Measurements from ENCODE around the gene GSC2.

Gene GSC2

DNA sequence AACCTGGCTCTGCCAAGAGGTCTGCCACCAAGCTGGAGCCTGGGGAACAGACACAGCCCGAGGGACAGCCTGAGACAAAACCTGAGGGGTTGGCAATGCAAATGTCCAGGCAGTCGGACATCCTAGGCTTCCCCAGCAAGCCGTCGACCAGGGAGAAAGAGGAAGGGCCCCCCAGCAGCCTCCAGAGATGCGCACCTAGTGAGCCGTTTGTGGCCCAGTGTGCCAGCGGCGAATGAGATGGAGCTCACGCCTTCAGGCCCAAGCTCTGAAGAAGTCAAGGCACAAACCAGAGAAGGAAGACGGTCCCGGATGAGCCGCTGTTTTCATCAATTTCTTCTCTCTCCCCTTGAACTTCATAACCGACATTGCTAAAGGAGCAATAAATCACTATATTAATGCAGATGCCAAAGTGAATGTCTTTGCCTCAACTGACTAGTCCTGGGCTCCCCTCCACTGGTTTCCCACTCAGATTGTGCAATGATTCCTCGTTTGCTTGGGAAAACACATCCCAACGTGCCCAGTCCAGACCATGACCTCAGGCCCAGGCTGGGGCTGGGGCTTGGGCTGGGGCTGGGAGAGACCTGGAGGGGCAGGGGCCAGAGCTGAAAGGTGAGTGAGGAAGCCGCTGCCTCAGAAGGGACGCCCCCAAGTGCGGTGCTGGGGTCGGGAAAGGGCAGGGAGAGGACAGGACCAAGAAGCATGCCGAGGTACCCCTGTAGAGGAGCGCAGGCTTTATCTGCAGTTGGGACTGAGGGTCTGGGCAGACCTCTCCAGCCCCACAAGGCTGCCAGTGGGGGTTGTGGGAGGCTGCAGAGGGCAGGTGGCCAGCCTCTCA is 24.4 kb downstream of the GSC2 start:
- no peaks in the 10 kb centered on the region for H3K4me1 ChIP-seq (ENCODE audit: control insufficient read depth, insufficient read depth, low read length)
- H3K27me3 ChIP-seq (ENCODE audit: control insufficient read depth, insufficient read depth, low read length): no peaks in the 10 kb centered on the region
- no peak overlapping the region for H3K9ac ChIP-seq (ENCODE audit: low read depth, low read length)
- H3K36me3 ChIP-seq (ENCODE audit: control insufficient read depth, insufficient read depth, low read length): no peaks in the 10 kb centered on the region
- H3K4me3 ChIP-seq (ENCODE audit: low read depth, low read length): no peak overlapping the region
- H3K9me3 ChIP-seq (ENCODE audit: control insufficient read depth, insufficient read depth, low read length): no peaks in the 10 kb centered on the region

DNA sequence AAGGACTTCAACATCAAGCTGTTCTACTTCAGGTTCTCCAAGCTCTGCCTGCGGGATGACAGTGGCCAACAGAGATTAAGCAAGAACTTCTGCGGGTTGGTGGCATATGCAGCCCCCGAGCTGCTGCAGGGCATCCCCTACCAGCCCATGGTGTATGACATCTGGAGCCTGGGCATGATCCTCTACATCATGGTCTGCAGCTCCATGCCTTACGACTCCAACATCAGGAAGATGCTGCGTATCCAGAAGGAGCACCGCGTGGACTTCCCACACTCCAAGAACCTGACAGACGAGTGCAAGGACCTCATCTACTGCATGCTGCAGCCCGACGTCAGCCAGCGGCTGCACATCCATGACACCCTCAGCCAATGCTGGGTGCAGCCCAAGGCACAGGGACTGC is 25.1 kb downstream of the GSC2 start:
- Histone ChIP-seq H3K9me3 (ENCODE audit: control insufficient read depth, insufficient read depth, low read length) (no peaks in the 10 kb centered on the region), H3K27me3 (ENCODE audit: control insufficient read depth, insufficient read depth, low read length) (no peaks in the 10 kb centered on the region), H3K4me3 (ENCODE audit: low read depth, low read length) (no peak overlapping the region), H3K4me1 (ENCODE audit: control insufficient read depth, insufficient read depth, low read length) (peaks cover 3% of the 10 kb centered on the region), H3K36me3 (ENCODE audit: control insufficient read depth, insufficient read depth, low read length) (peaks cover 3% of the 10 kb centered on the region), H3K9ac (ENCODE audit: low read depth, low read length) (no peak overlapping the region)

DNA sequence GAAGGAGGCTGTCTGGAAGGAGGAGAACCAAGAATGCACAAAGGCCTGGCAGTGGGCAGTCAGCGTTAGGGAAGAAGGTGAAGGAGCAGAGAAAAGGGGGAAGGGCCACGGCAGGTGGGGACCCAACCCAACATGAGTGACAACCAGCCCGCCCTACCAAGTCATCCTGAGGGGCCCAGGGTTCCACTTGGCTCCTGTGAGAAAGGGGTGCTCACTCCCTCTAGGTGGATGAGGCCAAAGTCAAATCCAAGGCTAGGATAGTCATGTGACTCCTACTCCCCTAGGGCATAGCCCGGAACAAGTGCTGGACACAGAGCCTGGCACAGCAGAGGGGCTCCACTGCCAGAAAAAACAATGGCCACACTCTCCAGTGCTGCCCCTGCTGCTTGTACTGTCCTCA is 25.7 kb downstream of the GSC2 start:
- no peaks in the 10 kb centered on the region for H3K27me3 ChIP-seq (ENCODE audit: control insufficient read depth, insufficient read depth, low read length)
- no peak overlapping the region for H3K4me3 ChIP-seq (ENCODE audit: low read depth, low read length)
- H3K9me3 ChIP-seq (ENCODE audit: control insufficient read depth, insufficient read depth, low read length): no peaks in the 10 kb centered on the region
- peaks cover 3% of the 10 kb centered on the region for H3K4me1 ChIP-seq (ENCODE audit: control insufficient read depth, insufficient read depth, low read length)
- peaks cover 3% of the 10 kb centered on the region for H3K36me3 ChIP-seq (ENCODE audit: control insufficient read depth, insufficient read depth, low read length)
- H3K9ac ChIP-seq (ENCODE audit: low read depth, low read length): no peak overlapping the region

DNA sequence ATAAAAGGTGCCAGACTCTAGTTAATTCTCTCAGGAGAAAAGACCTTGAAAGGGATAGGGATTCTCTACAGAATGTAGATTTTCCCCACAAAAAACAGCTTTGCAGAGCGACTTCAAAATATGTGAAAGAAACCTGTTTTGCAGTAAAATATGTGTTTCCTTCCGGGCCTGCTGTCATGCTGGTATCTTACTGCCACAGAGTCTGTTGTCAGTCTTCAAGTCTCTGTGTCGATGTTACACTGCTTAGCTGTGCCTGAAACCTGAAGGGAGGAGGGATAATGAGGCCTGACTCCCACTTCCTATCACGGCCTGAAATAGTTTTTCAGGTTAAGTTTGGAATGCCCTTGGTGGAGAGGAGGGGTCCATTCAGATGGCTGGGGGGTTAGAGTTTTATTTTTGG is 26.2 kb downstream of the GSC2 start:
- H3K4me1 ChIP-seq (ENCODE audit: control insufficient read depth, insufficient read depth, low read length): peaks cover 3% of the 10 kb centered on the region
- H3K9me3 ChIP-seq (ENCODE audit: control insufficient read depth, insufficient read depth, low read length): no peaks in the 10 kb centered on the region
- H3K27me3 ChIP-seq (ENCODE audit: control insufficient read depth, insufficient read depth, low read length): no peaks in the 10 kb centered on the region
- H3K36me3 ChIP-seq (ENCODE audit: control insufficient read depth, insufficient read depth, low read length): peaks cover 3% of the 10 kb centered on the region
- no peak overlapping the region for H3K9ac ChIP-seq (ENCODE audit: low read depth, low read length)
- no peak overlapping the region for H3K4me3 ChIP-seq (ENCODE audit: low read depth, low read length)

DNA sequence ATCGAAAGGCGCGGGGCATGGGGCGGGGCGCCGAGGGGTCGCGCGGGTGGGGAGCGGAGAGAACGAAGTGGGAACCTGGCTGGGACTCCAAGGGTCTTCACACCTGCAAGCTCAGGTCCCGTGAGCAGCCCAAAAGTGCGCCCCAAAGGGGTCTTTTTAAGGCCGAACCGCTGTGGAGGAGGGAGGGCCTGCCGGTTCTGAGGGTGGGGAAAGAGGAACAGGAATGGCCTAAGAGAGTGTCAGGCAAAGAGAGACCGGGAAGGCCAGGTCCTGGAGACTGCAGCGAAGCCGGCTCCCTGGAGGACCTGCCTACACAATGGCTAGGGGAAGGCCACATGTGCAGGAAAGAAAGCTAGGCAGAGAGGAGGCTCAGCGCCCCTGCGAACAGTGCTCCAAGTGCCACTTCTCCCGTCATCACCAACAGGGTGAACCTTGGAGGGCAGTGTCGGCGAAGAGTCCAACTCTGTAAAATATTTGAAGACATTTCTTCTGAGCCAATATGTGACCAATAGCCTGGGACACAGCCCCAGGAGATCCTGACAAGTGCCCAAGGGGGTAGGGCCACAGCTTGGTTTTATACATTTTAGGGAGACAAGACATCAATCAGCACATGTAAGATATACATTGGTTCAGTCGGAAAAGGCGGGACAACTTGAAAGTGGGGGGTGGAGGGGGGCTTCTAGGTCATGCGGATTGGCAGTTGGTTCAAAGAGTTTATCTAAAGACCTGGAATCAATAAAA is 27.2 kb downstream of the GSC2 start:
- Histone ChIP-seq H3K9me3 (ENCODE audit: control insufficient read depth, insufficient read depth, low read length) (no peaks in the 10 kb centered on the region), H3K9ac (ENCODE audit: low read depth, low read length) (peak overlapping the region; percentile 37), H3K36me3 (ENCODE audit: control insufficient read depth, insufficient read depth, low read length) (peaks cover 3% of the 10 kb centered on the region), H3K4me1 (ENCODE audit: control insufficient read depth, insufficient read depth, low read length) (peaks cover 3% of the 10 kb centered on the region), H3K27me3 (ENCODE audit: control insufficient read depth, insufficient read depth, low read length) (no peaks in the 10 kb centered on the region), H3K4me3 (ENCODE audit: low read depth, low read length) (peak overlapping the region; percentile 69)

DNA sequence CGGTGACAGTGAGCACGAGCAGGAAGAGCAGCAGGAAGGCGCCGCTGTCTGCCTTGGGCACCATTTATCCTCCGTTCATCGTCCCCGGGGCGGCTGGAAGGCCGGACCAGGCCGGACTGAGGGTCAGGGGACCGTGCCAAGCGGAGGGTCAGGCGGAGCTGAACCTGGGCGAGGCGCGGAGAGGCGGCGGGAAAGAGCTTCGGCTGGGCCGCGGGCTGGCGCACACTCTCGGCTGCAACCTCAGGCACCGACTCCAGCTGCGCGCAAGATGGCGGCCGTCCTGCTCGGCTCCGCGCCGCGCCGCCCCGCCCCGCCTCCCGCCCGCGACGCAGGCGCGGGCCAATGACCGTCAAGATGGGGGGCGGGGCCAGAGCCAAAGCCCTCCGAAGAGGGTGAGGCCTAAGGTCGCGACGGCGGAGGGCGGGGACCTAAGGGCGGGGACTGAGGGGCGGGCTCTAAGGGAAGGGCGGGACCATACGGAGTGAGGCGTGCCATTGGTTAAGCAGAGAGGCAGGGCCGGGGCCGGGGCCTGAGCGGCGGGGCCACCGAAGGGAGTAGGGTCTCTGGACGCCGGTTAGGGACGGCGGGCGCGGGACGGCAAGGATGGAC is 27.8 kb downstream of the GSC2 start, which contains the start of gene DGCR2:
Gene DGCR2 (minus strand): TSS at position 270 of the 609 bp plus-strand sequence. CDS start 206 bp downstream, at position 64.
- Histone ChIP-seq H3K9me3 (ENCODE audit: control insufficient read depth, insufficient read depth, low read length) (no peaks in the 10 kb centered on the region), H3K36me3 (ENCODE audit: control insufficient read depth, insufficient read depth, low read length) (peaks cover 3% of the 10 kb centered on the region), H3K4me1 (ENCODE audit: control insufficient read depth, insufficient read depth, low read length) (peaks cover 3% of the 10 kb centered on the region), H3K27me3 (ENCODE audit: control insufficient read depth, insufficient read depth, low read length) (no peaks in the 10 kb centered on the region), H3K4me3 (ENCODE audit: low read depth, low read length) (peak within 1 kb of the TSS; percentile 90), H3K9ac (ENCODE audit: low read depth, low read length) (peak within 1 kb of the TSS; percentile 87)

DNA sequence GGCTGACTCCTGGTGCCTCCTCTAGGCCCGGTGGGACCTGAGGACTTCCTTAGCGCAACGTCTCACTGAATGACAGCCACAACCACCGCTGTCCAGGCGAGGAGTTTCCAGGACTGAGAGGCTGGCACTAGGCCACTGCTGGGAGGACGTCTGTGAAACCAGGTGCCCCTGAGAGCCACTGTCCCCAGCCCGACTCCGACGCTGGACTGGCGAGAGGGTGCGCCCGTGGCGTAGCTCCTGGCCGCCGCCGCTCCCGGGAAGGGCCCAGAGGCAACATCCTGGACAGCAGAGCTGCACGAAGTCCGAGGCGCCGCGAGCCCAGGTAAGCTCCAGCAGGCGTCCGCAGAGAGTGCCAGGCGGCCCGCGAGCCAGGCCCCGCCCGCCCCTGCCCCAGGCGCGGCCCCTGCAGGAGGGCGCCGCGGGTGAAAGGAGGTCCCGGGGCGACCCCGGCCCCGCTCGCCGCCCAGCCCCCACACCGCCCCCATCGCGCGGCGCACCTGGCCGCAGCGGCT is 28.4 kb downstream of the GSC2 start:
- no peaks in the 10 kb centered on the region for H3K9me3 ChIP-seq (ENCODE audit: control insufficient read depth, insufficient read depth, low read length)
- no peaks in the 10 kb centered on the region for H3K27me3 ChIP-seq (ENCODE audit: control insufficient read depth, insufficient read depth, low read length)
- peaks cover 3% of the 10 kb centered on the region for H3K4me1 ChIP-seq (ENCODE audit: control insufficient read depth, insufficient read depth, low read length)
- peak overlapping the region; percentile 90 for H3K4me3 ChIP-seq (ENCODE audit: low read depth, low read length)
- peak overlapping the region; percentile 87 for H3K9ac ChIP-seq (ENCODE audit: low read depth, low read length)
- peaks cover 3% of the 10 kb centered on the region for H3K36me3 ChIP-seq (ENCODE audit: control insufficient read depth, insufficient read depth, low read length)

DNA sequence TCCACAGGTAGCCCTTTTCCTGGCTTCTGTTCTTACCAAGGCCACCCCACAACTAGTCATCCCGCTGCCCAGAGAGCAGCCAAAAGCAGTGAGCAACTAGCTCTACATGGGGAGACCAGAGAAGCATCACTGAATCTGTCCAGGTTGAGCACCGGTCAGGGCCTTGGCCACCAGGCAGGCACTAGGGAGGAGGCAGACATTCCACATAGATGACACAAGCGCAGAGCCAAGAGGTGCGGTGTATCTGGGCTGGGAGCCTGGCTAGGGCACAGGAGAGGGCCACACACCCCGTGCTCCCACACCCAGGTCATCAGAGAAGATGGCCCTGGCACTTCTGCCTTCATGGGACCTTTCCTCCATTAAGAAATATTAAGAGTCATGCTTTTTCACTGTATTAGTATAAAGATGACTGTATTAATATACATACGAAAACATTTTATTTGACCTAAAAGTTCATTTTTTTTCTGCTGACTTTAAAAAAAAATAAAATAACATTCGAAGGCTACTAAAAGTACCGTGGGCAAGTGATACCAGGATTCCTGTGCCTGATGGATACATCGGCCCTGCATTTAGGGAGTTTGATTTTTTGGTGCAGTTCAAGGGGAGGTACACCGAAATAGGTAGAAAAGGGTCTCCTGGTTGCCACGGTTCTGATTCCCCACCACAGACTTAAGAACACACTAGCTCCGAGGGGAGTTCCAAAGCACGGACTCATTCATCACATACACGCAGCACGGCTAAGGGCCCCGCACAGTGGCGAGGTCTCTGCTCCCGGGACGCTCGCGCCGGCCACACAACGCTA is 29.1 kb downstream of the GSC2 start:
- no peaks in the 10 kb centered on the region for H3K9me3 ChIP-seq (ENCODE audit: control insufficient read depth, insufficient read depth, low read length)
- peak overlapping the region; percentile 87 for H3K9ac ChIP-seq (ENCODE audit: low read depth, low read length)
- no peaks in the 10 kb centered on the region for H3K27me3 ChIP-seq (ENCODE audit: control insufficient read depth, insufficient read depth, low read length)
- H3K4me3 ChIP-seq (ENCODE audit: low read depth, low read length): peak overlapping the region; percentile 90
- H3K36me3 ChIP-seq (ENCODE audit: control insufficient read depth, insufficient read depth, low read length): peaks cover 3% of the 10 kb centered on the region
- peaks cover 3% of the 10 kb centered on the region for H3K4me1 ChIP-seq (ENCODE audit: control insufficient read depth, insufficient read depth, low read length)

DNA sequence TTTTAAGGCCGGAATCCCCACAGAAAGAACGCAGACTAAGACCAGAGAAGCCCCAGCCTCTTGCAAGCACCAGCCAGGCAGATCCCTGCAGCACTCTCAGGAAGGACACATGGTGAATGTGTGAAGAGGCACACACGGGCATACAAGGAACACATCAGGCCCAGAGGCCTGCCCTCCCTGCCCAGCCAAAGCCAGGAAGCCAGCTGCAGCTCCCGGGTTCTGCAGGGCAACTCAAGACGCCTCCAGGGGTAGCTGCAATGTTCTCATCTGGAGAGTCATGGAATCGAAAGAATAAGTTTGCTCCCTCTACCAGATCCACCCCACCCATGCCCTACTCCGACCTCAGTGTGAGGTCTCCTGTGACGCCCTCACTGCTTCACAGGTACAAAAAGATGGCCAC is 30.1 kb downstream of the GSC2 start:
- H3K9me3 ChIP-seq (ENCODE audit: control insufficient read depth, insufficient read depth, low read length): no peaks in the 10 kb centered on the region
- peaks cover 3% of the 10 kb centered on the region for H3K4me1 ChIP-seq (ENCODE audit: control insufficient read depth, insufficient read depth, low read length)
- H3K27me3 ChIP-seq (ENCODE audit: control insufficient read depth, insufficient read depth, low read length): no peaks in the 10 kb centered on the region
- no peak overlapping the region for H3K9ac ChIP-seq (ENCODE audit: low read depth, low read length)
- H3K36me3 ChIP-seq (ENCODE audit: control insufficient read depth, insufficient read depth, low read length): peaks cover 3% of the 10 kb centered on the region
- no peak overlapping the region for H3K4me3 ChIP-seq (ENCODE audit: low read depth, low read length)

DNA sequence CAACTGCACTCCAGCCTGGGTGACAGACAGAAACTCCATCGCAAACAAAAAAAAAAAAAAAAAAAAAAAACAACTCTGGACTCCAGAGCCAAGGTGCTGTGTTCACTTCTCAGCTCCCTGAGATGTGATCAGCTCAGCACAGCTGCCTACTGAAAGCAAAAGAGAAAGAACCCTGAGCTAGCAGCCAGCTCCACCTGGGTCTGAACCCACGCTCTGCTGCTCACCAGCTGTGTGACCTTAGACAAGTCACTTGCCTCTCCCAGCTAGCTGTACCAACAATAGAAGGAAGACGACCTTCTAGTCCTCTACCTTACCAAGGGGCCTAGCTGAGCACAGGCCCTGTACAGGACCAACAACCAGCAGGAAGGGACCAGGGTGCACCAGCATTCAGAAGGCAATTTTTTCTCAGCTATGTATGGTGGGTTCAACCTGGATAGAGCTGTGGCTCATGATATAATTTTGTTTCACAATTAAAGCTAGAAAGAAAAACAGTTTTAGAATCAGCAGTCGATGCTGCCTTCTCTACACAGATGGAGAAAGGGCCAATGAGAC is 31.7 kb downstream of the GSC2 start:
- H3K9me3 ChIP-seq (ENCODE audit: control insufficient read depth, insufficient read depth, low read length): no peaks in the 10 kb centered on the region
- H3K4me1 ChIP-seq (ENCODE audit: control insufficient read depth, insufficient read depth, low read length): peaks cover 3% of the 10 kb centered on the region
- peaks cover 3% of the 10 kb centered on the region for H3K36me3 ChIP-seq (ENCODE audit: control insufficient read depth, insufficient read depth, low read length)
- no peaks in the 10 kb centered on the region for H3K27me3 ChIP-seq (ENCODE audit: control insufficient read depth, insufficient read depth, low read length)
- no peak overlapping the region for H3K4me3 ChIP-seq (ENCODE audit: low read depth, low read length)
- H3K9ac ChIP-seq (ENCODE audit: low read depth, low read length): no peak overlapping the region

DNA sequence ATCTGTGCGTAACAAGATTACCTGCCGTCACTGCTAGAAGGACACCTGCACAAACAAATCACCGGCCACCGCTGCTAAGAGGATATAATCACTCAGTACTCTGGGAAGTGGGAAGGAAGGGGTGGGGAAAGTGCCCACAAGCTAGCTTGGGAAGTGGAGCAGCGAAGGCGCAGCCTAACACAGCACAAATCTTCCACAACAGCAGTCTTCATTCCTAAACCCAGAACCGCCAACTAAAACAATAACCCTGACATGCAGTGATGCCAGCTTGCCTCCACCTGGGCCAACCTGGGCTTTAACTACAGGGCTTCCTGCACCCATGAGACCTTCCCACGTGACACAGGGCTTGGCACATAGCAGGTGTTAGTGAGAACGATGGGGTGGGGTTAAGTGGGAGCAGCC is 33.0 kb downstream of the GSC2 start:
- Histone ChIP-seq H3K9me3 (ENCODE audit: control insufficient read depth, insufficient read depth, low read length) (no peaks in the 10 kb centered on the region), H3K4me3 (ENCODE audit: low read depth, low read length) (no peak overlapping the region), H3K4me1 (ENCODE audit: control insufficient read depth, insufficient read depth, low read length) (peaks cover 3% of the 10 kb centered on the region), H3K9ac (ENCODE audit: low read depth, low read length) (no peak overlapping the region), H3K27me3 (ENCODE audit: control insufficient read depth, insufficient read depth, low read length) (no peaks in the 10 kb centered on the region), H3K36me3 (ENCODE audit: control insufficient read depth, insufficient read depth, low read length) (peaks cover 3% of the 10 kb centered on the region)
